Measurements from ENCODE around the gene LRTM1.

The LRTM1 gene

GRCh38 chr3:54928046-54928770, at the start of gene LRTM1:
Gene LRTM1, minus strand, starts transcription at chr3:54928059. Its CDS starts 148 bp downstream, at chr3:54927911.
- Histone ChIP-seq H3K27ac (ENCODE audit: extremely low read depth, low read depth, low read length) (no peak within 1 kb of the TSS), H3K4me1 (ENCODE audit: control insufficient read depth, insufficient read depth, low read length) (no peaks in the 10 kb centered on the region), H3K36me3 (ENCODE audit: control insufficient read depth in 2 of 2, insufficient read depth in 1 of 2, low read length in 2 of 2) (no peaks in the 10 kb centered on the region), H3K9me3 (ENCODE audit: control insufficient read depth, insufficient read depth, low read depth, low read length) (no peaks in the 10 kb centered on the region), H3K4me3 (ENCODE audit: low read depth, low read length) (no peak within 1 kb of the TSS)
- ChIA-PET POLR2A (no interaction called here), CTCF (interaction anchor here (0.6 kb wide), 1 partner anchor 1566 kb away, joined by 4 read pairs; no protein-coding TSS in a partner anchor)
- no peak for TF ChIP-seq ZNF747 (tag by site-specific recombination; IDR thresholded peaks at IDR 0.05)
- TF ChIP-seq ZNF660 (tag by site-specific recombination; IDR thresholded peaks at IDR 0.05): no peak
- TF ChIP-seq ZNF837 (tag by site-specific recombination; IDR thresholded peaks at IDR 0.05): no peak
- TF ChIP-seq MEIS1 (CRISPR knock-in tag; IDR thresholded peaks at IDR 0.05; ENCODE audit: borderline replicate concordance): no peak
- TF ChIP-seq, protein P1, sequence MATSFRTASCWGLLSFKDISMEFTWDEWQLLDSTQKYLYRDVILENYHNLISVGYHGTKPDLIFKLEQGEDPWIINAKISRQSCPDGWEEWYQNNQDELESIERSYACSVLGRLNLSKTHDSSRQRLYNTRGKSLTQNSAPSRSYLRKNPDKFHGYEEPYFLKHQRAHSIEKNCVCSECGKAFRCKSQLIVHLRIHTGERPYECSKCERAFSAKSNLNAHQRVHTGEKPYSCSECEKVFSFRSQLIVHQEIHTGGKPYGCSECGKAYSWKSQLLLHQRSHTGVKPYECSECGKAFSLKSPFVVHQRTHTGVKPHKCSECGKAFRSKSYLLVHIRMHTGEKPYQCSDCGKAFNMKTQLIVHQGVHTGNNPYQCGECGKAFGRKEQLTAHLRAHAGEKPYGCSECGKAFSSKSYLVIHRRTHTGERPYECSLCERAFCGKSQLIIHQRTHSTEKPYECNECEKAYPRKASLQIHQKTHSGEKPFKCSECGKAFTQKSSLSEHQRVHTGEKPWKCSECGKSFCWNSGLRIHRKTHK (tag by site-specific recombination; IDR thresholded peaks at IDR 0.05): no peak

DNA sequence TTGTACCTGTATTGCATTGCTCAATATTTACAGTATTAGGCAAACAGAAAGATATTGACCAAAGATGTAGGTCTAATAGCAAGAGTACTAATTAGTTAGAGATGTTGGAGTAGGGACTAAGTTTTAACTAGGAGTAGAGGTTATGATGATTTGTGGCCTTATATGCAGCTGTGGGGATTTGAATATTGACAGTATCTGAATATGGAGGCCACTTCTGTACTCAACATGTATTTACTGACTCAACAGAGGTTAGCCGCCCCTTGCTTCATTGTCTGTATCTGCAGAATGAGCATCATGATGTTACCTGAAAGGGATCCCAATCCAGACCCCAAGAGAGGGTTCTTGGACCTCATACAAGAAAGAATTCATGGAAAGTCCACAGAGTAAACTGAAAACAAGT, 49.6 kb upstream of the LRTM1 start:
- Histone ChIP-seq H3K4me1 (ENCODE audit: control insufficient read depth, insufficient read depth, low read length) (no peaks in the 10 kb centered on the region), H3K36me3 (ENCODE audit: control insufficient read depth in 2 of 2, insufficient read depth in 1 of 2, low read length in 2 of 2) (no peaks in the 10 kb centered on the region), H3K4me3 (ENCODE audit: low read depth, low read length) (no peak overlapping the region), H3K9me3 (ENCODE audit: control insufficient read depth, insufficient read depth, low read depth, low read length) (no peaks in the 10 kb centered on the region), H3K27ac (ENCODE audit: extremely low read depth, low read depth, low read length) (no peak overlapping the region)
- ChIA-PET CTCF (no interaction called here), POLR2A (no interaction called here)
- TF ChIP-seq, protein P2, sequence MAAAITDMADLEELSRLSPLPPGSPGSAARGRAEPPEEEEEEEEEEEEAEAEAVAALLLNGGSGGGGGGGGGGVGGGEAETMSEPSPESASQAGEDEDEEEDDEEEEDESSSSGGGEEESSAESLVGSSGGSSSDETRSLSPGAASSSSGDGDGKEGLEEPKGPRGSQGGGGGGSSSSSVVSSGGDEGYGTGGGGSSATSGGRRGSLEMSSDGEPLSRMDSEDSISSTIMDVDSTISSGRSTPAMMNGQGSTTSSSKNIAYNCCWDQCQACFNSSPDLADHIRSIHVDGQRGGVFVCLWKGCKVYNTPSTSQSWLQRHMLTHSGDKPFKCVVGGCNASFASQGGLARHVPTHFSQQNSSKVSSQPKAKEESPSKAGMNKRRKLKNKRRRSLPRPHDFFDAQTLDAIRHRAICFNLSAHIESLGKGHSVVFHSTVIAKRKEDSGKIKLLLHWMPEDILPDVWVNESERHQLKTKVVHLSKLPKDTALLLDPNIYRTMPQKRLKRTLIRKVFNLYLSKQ (tag by site-specific recombination; IDR thresholded peaks at IDR 0.05; ENCODE audit: borderline replicate concordance): no peak
- TF ChIP-seq ZNF629 (tag by site-specific recombination; IDR thresholded peaks at IDR 0.05): no peak
- TF ChIP-seq, protein P1 (tag by site-specific recombination; IDR thresholded peaks at IDR 0.05): no peak
- TF ChIP-seq PRDM2 (tag by site-specific recombination; IDR thresholded peaks at IDR 0.05; ENCODE audit: borderline replicate concordance): no peak
- TF ChIP-seq, protein P3, sequence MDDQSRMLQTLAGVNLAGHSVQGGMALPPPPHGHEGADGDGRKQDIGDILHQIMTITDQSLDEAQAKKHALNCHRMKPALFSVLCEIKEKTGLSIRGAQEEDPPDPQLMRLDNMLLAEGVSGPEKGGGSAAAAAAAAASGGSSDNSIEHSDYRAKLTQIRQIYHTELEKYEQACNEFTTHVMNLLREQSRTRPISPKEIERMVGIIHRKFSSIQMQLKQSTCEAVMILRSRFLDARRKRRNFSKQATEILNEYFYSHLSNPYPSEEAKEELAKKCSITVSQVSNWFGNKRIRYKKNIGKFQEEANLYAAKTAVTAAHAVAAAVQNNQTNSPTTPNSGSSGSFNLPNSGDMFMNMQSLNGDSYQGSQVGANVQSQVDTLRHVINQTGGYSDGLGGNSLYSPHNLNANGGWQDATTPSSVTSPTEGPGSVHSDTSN (CRISPR knock-in tag; IDR thresholded peaks at IDR 0.05): no peak
- no peak for TF ChIP-seq ZNF302 (tag by site-specific recombination; IDR thresholded peaks at IDR 0.05; ENCODE audit: low read depth)
- TF ChIP-seq ZSCAN16 (tag by site-specific recombination; IDR thresholded peaks at IDR 0.05): no peak
- no peak for TF ChIP-seq ZNF785 (tag by site-specific recombination; IDR thresholded peaks at IDR 0.05)
- no peak for TF ChIP-seq ZNF146 (tag by site-specific recombination; IDR thresholded peaks at IDR 0.05)
- TF ChIP-seq ZNF2 (tag by site-specific recombination; IDR thresholded peaks at IDR 0.05): no peak
- no peak for TF ChIP-seq ZNF324 (tag by site-specific recombination; IDR thresholded peaks at IDR 0.05)
- no peak for TF ChIP-seq ZNF121 (tag by site-specific recombination; IDR thresholded peaks at IDR 0.05)
- TF ChIP-seq ZNF830 (tag by site-specific recombination; IDR thresholded peaks at IDR 0.05; ENCODE audit: low read depth): no peak
- no peak for TF ChIP-seq ZNF426 (tag by site-specific recombination; IDR thresholded peaks at IDR 0.05)
- TF ChIP-seq BCL11B (tag by site-specific recombination; IDR thresholded peaks at IDR 0.05; ENCODE audit: low read depth): no peak
